Activated T-helper 9 cell treated with anti-CD3 and anti-CD28 coated beads, Interleukin-2, amount 50 U/mL, for 16 hours (primary cell): ENCODE results near the gene RALBP1.
"Not testable (repeated sequence)": the region's sequence is repeated elsewhere in the genome, so short reads cannot be mapped to it uniquely, and the experiment has no call there.

ENCODE experiments used
- DNase-seq: peaks from one replicate; pipeline ENCODE4 v3.0.0-alpha.2; 2020; ENCODE audit warnings: low read depth

Gene RALBP1

GRCh38 chr18:9474983-9475642, at the start of gene RALBP1:
TSS of gene RALBP1 (plus strand) at chr18:9475513. CDS start at chr18:9513046, 37,533 bp downstream.
- peak; percentile 97 for DNase-seq

DNA sequence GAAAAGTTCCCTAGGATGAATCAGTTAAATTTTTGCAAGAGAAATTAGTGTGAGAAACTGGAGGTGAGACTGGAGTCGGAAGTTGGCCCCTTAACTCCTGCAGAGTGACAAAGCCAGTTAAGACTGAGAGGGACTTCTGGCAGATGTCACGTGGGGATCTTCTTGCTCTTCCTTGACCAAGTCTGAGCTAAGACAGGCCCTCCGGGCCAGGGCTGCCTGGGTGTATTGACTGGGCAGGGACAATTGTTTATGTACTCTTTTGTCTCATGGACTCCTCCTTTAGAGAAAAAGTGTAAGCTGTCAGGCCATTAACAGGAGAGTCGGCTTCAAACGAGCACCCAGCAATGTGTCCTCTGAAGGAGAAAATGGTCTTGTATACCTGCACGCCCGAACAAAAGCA, 48.6 kb upstream of the RALBP1 start:
- DNase-seq: no peak

- no peak for DNase-seq
Observed at GRCh38 chr18:9428301-9428706, 47.0 kb upstream of the RALBP1 start.

GRCh38 chr18:9428862-9429661, 46.3 kb upstream of the RALBP1 start:
- no peak for DNase-seq

- no peak for DNase-seq
Observed at GRCh38 chr18:9429662-9429993, 45.7 kb upstream of the RALBP1 start.

GRCh38 chr18:9430315-9430714, 45.0 kb upstream of the RALBP1 start:
- not testable (repeated sequence) for DNase-seq

- no peak for DNase-seq
Observed at GRCh38 chr18:9431296-9431695, 44.0 kb upstream of the RALBP1 start.

DNA sequence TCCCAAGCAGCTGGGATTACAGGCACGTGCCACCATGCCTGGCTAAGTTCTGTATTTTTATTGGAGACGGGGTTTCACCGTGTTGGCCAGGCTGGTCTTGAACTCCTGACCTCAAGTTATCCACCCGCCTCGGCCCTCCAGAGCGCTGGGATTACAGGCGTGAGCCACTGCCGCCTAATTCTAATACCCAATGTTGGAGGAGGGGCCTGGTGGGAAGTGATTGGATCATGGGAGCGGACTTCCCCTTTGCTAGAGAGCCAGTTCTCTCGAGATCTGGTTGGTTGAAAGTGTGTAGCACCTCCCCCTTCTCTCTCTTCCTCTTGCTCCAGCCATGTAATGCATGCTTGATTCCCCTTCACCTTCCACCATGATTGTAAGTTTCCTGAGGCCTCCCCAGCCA, 42.2 kb upstream of the RALBP1 start:
- not testable (repeated sequence) for DNase-seq

DNA sequence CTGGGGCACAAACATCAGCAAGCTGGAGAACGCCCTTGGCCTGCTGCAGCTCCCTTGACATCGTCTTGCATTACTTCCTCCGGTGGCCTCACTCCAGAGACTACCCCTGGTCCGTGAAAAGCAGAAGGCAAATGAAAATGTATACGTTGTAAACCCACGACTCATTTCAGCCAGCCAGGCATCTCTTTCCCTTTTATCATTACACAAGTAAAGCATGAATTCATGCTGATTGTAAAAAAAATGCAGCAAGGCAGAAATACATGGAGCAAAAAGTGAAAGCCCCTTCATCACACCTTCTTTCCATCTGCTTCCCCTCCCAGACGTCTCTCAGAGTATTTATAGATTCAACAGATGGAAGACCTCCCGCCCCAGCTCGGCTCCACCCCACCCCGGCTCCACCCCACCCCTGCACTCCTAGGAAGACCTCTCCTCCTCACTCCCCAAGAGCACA, 41.6 kb upstream of the RALBP1 start:
- no peak for DNase-seq

GRCh38 chr18:9434122-9434701, 41.1 kb upstream of the RALBP1 start:
- no peak for DNase-seq

DNA sequence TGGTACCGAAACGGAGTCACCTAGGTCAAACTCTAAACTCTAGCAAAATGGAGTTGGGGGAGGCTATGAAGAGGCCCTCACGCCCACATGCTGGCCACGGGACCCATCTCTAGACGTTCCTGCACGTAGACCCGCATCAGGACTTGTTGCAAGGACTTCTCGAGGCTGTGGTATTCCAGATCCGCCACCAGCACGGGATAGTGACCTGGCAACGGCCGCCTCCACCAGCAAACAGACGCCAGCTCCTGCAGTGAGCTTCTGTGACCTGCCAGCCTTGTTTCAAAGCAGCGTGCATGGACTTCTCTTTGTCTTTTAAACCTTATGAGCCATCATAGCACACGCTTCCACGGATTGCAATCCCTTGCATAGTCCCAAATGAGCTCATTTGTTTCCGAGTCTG, 40.3 kb upstream of the RALBP1 start:
- DNase-seq: no peak

DNA sequence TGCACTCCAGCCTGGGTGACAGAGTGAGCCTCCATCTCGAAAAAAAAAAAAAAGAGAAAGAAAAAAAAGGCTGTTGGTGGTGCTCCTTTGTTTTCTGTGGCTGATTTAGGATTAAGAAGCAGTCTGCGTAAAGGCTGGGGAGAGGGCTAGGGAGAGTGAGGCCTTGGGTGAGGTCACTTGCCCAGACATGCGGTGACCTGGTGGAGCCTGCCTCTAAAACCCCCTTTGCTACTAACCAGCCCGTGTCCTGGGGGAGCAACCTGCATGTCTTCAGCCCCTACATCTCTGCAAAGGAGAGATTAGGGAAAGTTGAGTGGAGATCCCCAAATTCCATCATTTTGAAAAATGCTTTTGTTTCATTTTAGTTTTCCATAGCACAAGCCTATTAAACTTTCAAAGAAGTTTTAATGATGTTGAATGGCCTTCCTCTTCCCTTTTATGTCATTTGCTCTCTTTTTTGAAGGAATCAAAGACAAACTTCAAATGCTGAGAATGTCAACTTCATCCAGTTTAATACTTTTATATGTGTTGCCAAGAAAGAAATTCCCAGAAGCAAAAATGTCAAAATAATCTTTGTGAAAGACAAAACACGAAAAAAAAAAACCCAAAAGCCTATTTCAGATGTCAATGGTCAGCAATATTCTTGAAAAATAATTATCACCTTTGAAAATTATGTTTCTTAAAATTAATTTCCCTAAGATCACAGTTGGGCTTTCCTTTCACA, 38.9 kb upstream of the RALBP1 start:
- no peak for DNase-seq

- no peak for DNase-seq
Observed at GRCh38 chr18:9437021-9437437, 38.3 kb upstream of the RALBP1 start.

DNA sequence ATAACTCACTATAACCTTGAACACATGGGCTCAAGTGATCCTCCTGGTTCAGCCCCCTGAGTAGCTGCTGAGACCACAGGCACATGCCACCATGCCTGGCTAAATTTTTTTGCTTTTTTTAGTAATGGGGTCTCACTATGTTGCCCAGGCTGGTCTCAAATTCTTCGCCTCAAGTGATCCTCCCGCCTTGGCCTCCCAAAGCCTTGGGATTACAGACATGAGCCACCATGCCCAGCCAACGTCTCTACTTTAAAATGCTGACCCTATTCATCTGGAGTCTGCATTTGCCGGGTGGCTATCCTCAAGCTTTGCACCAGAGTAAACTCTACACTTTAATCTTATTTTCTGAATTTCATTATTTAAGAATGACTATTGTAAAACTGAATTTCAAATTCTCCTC, 37.6 kb upstream of the RALBP1 start:
- no peak for DNase-seq

- DNase-seq: no peak
Observed at GRCh38 chr18:9441061-9441460, 34.3 kb upstream of the RALBP1 start.

DNA sequence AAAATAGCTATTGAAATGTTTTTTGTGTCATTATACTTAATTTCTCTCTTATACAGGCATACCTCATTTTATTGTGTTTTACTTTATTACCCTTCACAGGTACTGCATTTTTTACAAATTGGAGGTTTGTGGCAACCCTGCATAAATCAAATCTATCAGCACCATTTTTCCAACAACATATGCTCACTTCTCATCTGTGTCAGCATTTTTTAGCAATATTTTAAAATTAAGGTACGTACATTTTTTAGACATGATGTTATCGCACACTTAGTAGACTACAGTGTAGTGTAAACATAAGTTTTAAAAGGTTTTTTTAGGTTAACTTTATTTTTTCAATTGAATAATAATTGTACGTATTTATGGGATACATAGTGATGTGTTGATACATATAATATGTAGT, 30.8 kb upstream of the RALBP1 start:
- no peak for DNase-seq

DNA sequence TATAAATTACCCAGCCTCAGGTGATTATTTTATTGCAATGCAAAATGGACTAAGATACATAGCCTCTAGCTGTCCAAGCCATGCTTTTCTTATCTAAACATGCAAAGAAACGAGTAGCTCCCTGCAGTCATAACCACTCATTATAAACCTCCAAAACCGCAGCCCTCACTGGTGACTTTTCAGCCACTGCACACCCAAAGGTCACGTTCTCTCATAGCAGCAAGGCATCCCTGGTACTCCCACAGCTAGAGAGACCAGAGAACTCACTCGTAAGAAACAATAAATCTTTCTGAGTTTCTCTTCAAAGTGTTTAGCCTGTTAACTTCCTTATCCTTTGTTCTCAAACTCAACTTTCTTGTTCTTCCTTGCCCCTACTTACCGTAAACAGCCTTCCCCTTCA, 28.5 kb upstream of the RALBP1 start:
- no peak for DNase-seq

- DNase-seq: no peak
Observed at GRCh38 chr18:9447334-9447733, 28.0 kb upstream of the RALBP1 start.

DNA sequence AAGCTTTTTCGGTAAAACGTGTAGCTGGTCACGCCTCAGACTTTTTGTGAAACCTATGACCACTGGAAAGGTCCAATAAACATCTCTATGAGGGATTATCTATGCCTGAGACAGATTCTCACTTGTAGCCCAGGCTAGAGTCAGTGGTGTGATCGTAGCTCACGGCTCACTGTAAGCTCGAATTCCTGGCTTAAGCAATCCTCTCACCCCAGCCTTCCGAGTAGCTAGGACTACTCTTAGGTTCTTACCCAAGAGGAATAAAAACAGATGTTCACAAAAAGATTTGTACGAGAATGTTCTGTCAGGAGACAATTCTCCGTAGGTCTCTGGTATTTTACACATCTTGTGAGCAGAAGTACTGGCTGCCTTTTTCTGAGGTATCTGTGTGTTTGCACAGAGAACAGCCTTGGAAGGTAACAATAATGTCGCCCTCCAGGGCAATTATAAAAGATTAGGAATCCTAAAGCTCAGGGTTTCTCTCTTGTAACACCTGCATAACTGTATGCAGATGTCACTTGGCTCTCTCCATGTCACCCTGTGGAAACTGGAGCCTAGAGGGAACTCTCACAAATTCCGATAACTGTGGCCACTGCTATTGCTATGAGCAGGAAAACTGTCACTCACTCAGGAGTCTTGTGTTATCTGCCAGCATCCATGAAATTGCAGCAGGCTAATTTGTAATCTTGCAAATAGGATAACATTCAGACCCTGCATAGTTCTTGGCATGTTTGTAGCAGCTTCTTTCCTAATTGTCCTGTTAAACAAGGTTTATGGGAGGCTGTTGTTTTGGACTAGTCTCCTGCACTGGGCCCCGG, 25.5 kb upstream of the RALBP1 start:
- no peak for DNase-seq

GRCh38 chr18:9450920-9451319, 24.4 kb upstream of the RALBP1 start:
- DNase-seq: not testable (repeated sequence)

DNA sequence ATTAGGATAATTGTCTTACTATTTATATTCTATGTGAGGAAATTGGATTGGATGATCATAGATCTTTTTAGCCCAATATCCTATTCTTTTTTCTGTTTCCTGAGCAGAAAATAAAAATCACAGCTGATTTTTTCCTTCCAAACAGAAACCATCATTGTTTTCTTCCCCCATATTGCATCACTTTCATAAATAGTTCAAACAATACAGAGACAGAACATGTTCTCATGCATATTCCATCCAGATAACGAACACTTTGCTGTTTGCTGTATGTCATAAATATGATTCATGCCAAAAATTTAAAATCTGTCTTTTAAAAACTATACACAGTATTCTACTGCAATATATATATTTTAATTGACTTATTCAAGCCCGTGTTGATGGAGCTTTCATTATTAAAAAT, 22.0 kb upstream of the RALBP1 start:
- DNase-seq: no peak
